GM23338 (cell line): Measurements from ENCODE around the gene TDRD7. TPM values are rescaled to one million over a fixed set of nuclear protein-coding genes. Genes with fewer than 3 reads are reported as not detected.

Source experiments
- ATAC-seq: fragments of 200-7000 bp; cut with Tn5 transposase; 3 replicates; pipeline ENCODE4 v1.9.1; 2020
- DNase-seq: peaks from one replicate; pipeline ENCODE4 v3.0.0-alpha.2; 2015; ENCODE audit warnings: low spot score
- H2AFZ ChIP-seq: fragments of 200-600 bp; sonication (generic); 2 replicates; pipeline ENCODE4 v1.8.0; 2016; ENCODE audit warnings: antibody characterized with exemption, mild to moderate bottlenecking, moderate library complexity
- H3F3A ChIP-seq: fragments of 200-600 bp; sonication (generic); replicated peaks from 2 replicates; pipeline ENCODE4 v1.8.0; 2017; ENCODE audit warnings: antibody characterized with exemption, mixed run types, low read depth
- H3K27ac ChIP-seq: fragments of 200-600 bp; sonication (generic); 2 replicates; pipeline ENCODE4 v1.6.1; 2016; ENCODE audit warnings: low read depth
- H3K27me3 ChIP-seq: fragments of 200-600 bp; sonication (generic); 2 replicates; pipeline ENCODE4 v1.8.0; 2016; ENCODE audit warnings: mild to moderate bottlenecking, mixed run types, moderate library complexity; ENCODE audit not compliant: insufficient read depth
- H3K36me3 ChIP-seq: fragments of 200-600 bp; sonication (generic); 2 replicates; pipeline ENCODE4 v1.8.0; 2016; ENCODE audit warnings: mild to moderate bottlenecking; ENCODE audit not compliant: insufficient read depth
- H3K4me1 ChIP-seq: fragments of 200-600 bp; sonication (generic); 2 replicates; pipeline ENCODE4 v1.8.0; 2016; ENCODE audit warnings: mild to moderate bottlenecking, moderate library complexity; ENCODE audit not compliant: insufficient read depth
- H3K4me2 ChIP-seq: fragments of 200-600 bp; sonication (generic); 2 replicates; pipeline ENCODE4 v1.7.1; 2017; ENCODE audit warnings: mixed run types
- H3K4me3 ChIP-seq: fragments of 200-600 bp; sonication (generic); 2 replicates; pipeline ENCODE4 v1.6.1; 2016; ENCODE audit warnings: mixed run types
- H3K79me2 ChIP-seq: fragments of 200-600 bp; sonication (generic); replicated peaks from 2 replicates; pipeline ENCODE4 v1.8.0; 2017; ENCODE audit warnings: mild to moderate bottlenecking; ENCODE audit not compliant: insufficient read depth
- H3K9me2 ChIP-seq: fragments of 200-600 bp; sonication (generic); 2 replicates; pipeline ENCODE4 v1.8.0; 2017; ENCODE audit not compliant: insufficient read depth
- H4K20me1 ChIP-seq: fragments of 200-600 bp; sonication (generic); replicated peaks from 2 replicates; pipeline ENCODE4 v1.8.0; 2017; ENCODE audit warnings: mild to moderate bottlenecking; ENCODE audit not compliant: insufficient read depth
- H3K27ac Mint-ChIP-seq: 2 replicates; pipeline ENCODE4 v1.8.0; 2020; ENCODE audit warnings: inconsistent platforms, mild to moderate bottlenecking, moderate library complexity, mixed read lengths
- H3K27me3 Mint-ChIP-seq: 3 replicates; pipeline ENCODE4 v1.8.0; 2022; ENCODE audit warnings: low read depth, mild to moderate bottlenecking, moderate library complexity, mixed read lengths, inconsistent platforms; ENCODE audit not compliant: insufficient read depth, poor library complexity
- H3K36me3 Mint-ChIP-seq: 3 replicates; pipeline ENCODE4 v1.8.0; 2021; ENCODE audit warnings: low read depth, mild to moderate bottlenecking, inconsistent platforms, moderate library complexity, mixed read lengths
- H3K4me1 Mint-ChIP-seq: 3 replicates; pipeline ENCODE4 v1.8.0; 2020; ENCODE audit warnings: mild to moderate bottlenecking, inconsistent platforms, mixed read lengths
- H3K4me3 Mint-ChIP-seq: 3 replicates; pipeline ENCODE4 v1.8.0; 2021; ENCODE audit warnings: moderate library complexity, mild to moderate bottlenecking, inconsistent platforms, mixed read lengths
- H3K9me3 Mint-ChIP-seq: 3 replicates; pipeline ENCODE4 v1.8.0; 2020; ENCODE audit warnings: moderate library complexity, mild to moderate bottlenecking, inconsistent platforms, mixed read lengths
- CREB1 ChIP-seq: fragments of 250-450 bp; sonication (Bioruptor Pico); IDR thresholded peaks from 2 replicates; pipeline ENCODE4 v1.5.0; 2020; ENCODE audit warnings: low read depth, mild to moderate bottlenecking, moderate library complexity
- CTCF ChIP-seq, 2 experiments: fragments of 200-600 bp in 1 of 2; sonication (generic) in 1 of 2; conservative IDR thresholded peaks; 2 replicates each; pipeline versions ENCODE4 v1.5.1 to v1.6.1; 2016 to 2017; ENCODE audit warnings: antibody characterized with exemption in 2 of 2, low read depth in 2 of 2, mild to moderate bottlenecking in 2 of 2, moderate library complexity in 1 of 2
- ETS1 ChIP-seq: IDR thresholded peaks from 2 replicates; pipeline ENCODE4 v1.6.1; 2016; ENCODE audit warnings: antibody characterized with exemption
- EZH2 ChIP-seq: fragments of 200-600 bp; sonication (generic); IDR thresholded peaks from one replicate; pipeline ENCODE4 v1.8.0; 2017; ENCODE audit warnings: antibody characterized with exemption, mild to moderate bottlenecking, low read depth; ENCODE audit not compliant: unreplicated experiment
- EZH2phosphoT487 ChIP-seq: fragments of 200-600 bp; sonication (generic); IDR thresholded peaks from one replicate; pipeline ENCODE4 v1.8.1; 2018; ENCODE audit warnings: antibody characterized with exemption; ENCODE audit not compliant: unreplicated experiment
- JUNB ChIP-seq: IDR thresholded peaks from one replicate; pipeline ENCODE4 v1.6.1; 2016; ENCODE audit warnings: antibody characterized with exemption; ENCODE audit not compliant: unreplicated experiment
- NANOG ChIP-seq: IDR thresholded peaks from 2 replicates; pipeline ENCODE4 v1.6.1; 2016; ENCODE audit warnings: antibody characterized with exemption, borderline replicate concordance
- POLR2AphosphoS5 ChIP-seq: IDR thresholded peaks from 2 replicates; pipeline ENCODE4 v1.6.1; 2016; ENCODE audit warnings: antibody characterized with exemption, low read depth
- REST ChIP-seq: IDR thresholded peaks from one replicate; pipeline ENCODE4 v1.6.1; 2018; ENCODE audit warnings: antibody characterized with exemption; ENCODE audit not compliant: unreplicated experiment
- STAT1 ChIP-seq: IDR thresholded peaks from one replicate; pipeline ENCODE4 v1.6.1; 2016; ENCODE audit warnings: antibody characterized with exemption; ENCODE audit not compliant: unreplicated experiment
- ZNF114 ChIP-seq: fragments of 250-450 bp; sonication (Bioruptor Pico); IDR thresholded peaks from 2 replicates; pipeline ENCODE4 v1.5.0; 2020; ENCODE audit warnings: mild to moderate bottlenecking, moderate library complexity
- ZNF331 ChIP-seq: fragments of 250-450 bp; sonication (Bioruptor Pico); IDR thresholded peaks from 2 replicates; pipeline ENCODE4 v1.5.0; 2020; ENCODE audit warnings: low read depth, mild to moderate bottlenecking, moderate library complexity
- polyA plus RNA-seq: library from polyadenylated mRNA; unstranded; fragments of >200 nt; fragmentation: Nextera tagmentation; extraction: Ambion mirVana; gene quantifications from 2 replicates; pipeline ENCODE4 v1.2.1, GENCODE V29; 2016
- total RNA-seq: library from RNA; depleted of rRNA; stranded (reverse); fragments of >200 nt; shearing (Covaris generic); gene quantifications from 2 replicates; pipeline ENCODE4 v1.2.3, GENCODE V29; 2014

Gene TDRD7
- total and polyA plus RNA-seq, 2 experiments from 2014 or later = 1.7 to 3.1 TPM

- TF ChIP-seq REST = no peak
- TF ChIP-seq NANOG = no peak
- no peak for TF ChIP-seq EZH2phosphoT487
- no peak for TF ChIP-seq POLR2AphosphoS5
- no peak for TF ChIP-seq ZNF331 (CRISPR knock-in tag)
- no peak for TF ChIP-seq ZNF114
Measured at GRCh38 chr9:97504381-97505216, 92.7 kb downstream of the TDRD7 start (continued).

GRCh38 chr9:97505845-97506244, 93.9 kb downstream of the TDRD7 start:
- H3K27ac Mint-ChIP-seq = no peak overlapping the region
- no peaks in the 10 kb centered on the region; the same call in 1 of the 2 replicates for H3F3A ChIP-seq
- no peak overlapping the region for H2AFZ ChIP-seq
- H3K4me1 Mint-ChIP-seq = peaks cover 8% of the 10 kb centered on the region
- no peaks in the 10 kb centered on the region for H4K20me1 ChIP-seq
- peaks cover 2% of the 10 kb centered on the region; the same call in 1 of the 3 replicates for H3K36me3 Mint-ChIP-seq
- no peaks in the 10 kb centered on the region for H3K9me3 Mint-ChIP-seq
- H3K27me3 Mint-ChIP-seq = peaks cover 29% of the 10 kb centered on the region
- H3K27ac ChIP-seq = no peak overlapping the region
- H3K4me2 ChIP-seq = no peak overlapping the region
- H3K4me3 ChIP-seq = no peak overlapping the region
- no peaks in the 10 kb centered on the region for H3K9me2 ChIP-seq
- no peaks in the 10 kb centered on the region for H3K36me3 ChIP-seq
- H3K4me3 Mint-ChIP-seq = no peak overlapping the region
- no peaks in the 10 kb centered on the region for H3K79me2 ChIP-seq
- ATAC-seq (no peak), DNase-seq (no peak)
- peaks cover 59% of the 10 kb centered on the region for H3K27me3 ChIP-seq
- peaks cover 7% of the 10 kb centered on the region for H3K4me1 ChIP-seq
- TF ChIP-seq STAT1 (no peak), ZNF114 (no peak), JUNB (no peak), NANOG (no peak), EZH2 (no peak), ZNF331 (CRISPR knock-in tag) (no peak), ETS1 (no peak), EZH2phosphoT487 (no peak), CTCF (conservative IDR thresholded peaks at IDR 0.05; ENCODE audit: low read depth in 2 of 2) (no peak), POLR2AphosphoS5 (no peak), REST (no peak), CREB1 (CRISPR knock-in tag) (no peak)
